Measurements from ENCODE around the gene TXNDC2. TPM values are rescaled to one million over a fixed set of nuclear protein-coding genes. Genes with fewer than 3 reads are reported as not detected.

The TXNDC2 gene
- total and polyA plus RNA-seq, 9 of the 15 experiments (the other 6 are each of a cell fraction or from before 2014, with no cell fraction given) = 1.2 to 4.9 (median 2.3) TPM

DNA sequence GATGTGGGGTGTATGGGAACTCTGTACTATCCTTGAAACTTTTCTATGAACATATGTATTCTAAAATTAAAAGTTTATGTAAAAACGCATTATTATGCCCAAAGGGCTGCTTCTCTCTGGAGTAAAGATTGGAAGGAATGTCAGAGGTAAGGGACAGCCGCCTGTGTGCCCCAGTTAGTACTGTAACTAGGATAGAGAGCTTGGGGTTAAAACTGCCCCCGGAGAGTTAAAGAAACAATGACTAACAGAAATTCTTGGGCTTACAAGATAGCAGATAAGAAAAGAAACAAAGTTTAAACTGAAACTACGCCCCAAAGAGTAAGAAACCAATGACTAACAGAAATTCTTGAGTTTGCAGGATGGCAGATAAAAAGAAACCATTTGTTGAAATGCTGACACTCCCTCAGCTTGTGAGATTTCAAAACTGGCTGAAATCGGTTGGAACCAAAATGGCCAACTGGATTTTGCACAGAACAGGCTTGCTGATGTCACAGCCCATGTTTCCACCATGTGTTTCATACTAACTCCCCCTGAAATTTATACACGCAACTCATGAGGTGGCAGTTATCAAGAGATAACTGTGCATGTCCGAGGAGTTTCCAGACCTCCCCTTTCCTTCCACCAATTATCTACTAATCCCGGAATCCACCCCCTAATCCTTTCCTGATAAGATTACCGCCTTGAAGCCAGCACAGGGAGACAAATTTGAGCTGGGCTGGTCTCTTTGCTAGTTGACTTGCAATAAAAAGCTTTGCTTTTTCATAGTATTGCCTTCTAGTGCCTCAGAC is 8.7 kb upstream of the TXNDC2 start (continued):
- TF ChIP-seq SLC30A9 (CRISPR knock-in tag; IDR thresholded peaks at IDR 0.05) (no peak), ZC3H8 (IDR thresholded peaks at IDR 0.05) (no peak), ZNF41 (CRISPR knock-in tag; conservative IDR thresholded peaks at IDR 0.05) (no peak), FUS (optimal IDR thresholded peaks at IDR 0.05; ENCODE audit: low read depth, low read length) (no peak), ZNF311 (CRISPR knock-in tag; IDR thresholded peaks at IDR 0.05) (peak; percentile 63; the same call in 1 of the 2 replicates), SRSF1 (IDR thresholded peaks at IDR 0.05; ENCODE audit: low read depth, low read length) (no peak), BDP1 (IDR thresholded peaks at IDR 0.05; ENCODE audit: insufficient read depth, insufficient read length) (no peak), SETDB1 (IDR thresholded peaks at IDR 0.05; ENCODE audit: low read length) (peak; percentile 98), BRD9 (IDR thresholded peaks at IDR 0.05; ENCODE audit: low read depth, partially characterized antibody) (no peak), TOE1 (IDR thresholded peaks at IDR 0.05; ENCODE audit: borderline replicate concordance) (no peak), TOE1 (CRISPR knock-in tag; IDR thresholded peaks at IDR 0.05; ENCODE audit: borderline replicate concordance, low read depth) (no peak), DPF2 (IDR thresholded peaks at IDR 0.05) (no peak), BCL6 (CRISPR knock-in tag; IDR thresholded peaks at IDR 0.05) (no peak), ZNF239 (CRISPR knock-in tag; IDR thresholded peaks at IDR 0.05) (peak; percentile 49; the same call in 1 of the 2 replicates), HDAC1 (IDR thresholded peaks at IDR 0.05) (peak in 1 of 2 experiments; percentile 98; a peak in 2 of 4 replicates), HOXB6 (CRISPR knock-in tag; IDR thresholded peaks at IDR 0.05; ENCODE audit: borderline replicate concordance) (no peak), LEF1 (IDR thresholded peaks at IDR 0.05) (no peak), ETV5 (CRISPR knock-in tag; IDR thresholded peaks at IDR 0.05; ENCODE audit: low read depth) (peak; percentile 65), ZSCAN29 (IDR thresholded peaks at IDR 0.05) (no peak)
- TF ChIP-seq, protein P1, sequence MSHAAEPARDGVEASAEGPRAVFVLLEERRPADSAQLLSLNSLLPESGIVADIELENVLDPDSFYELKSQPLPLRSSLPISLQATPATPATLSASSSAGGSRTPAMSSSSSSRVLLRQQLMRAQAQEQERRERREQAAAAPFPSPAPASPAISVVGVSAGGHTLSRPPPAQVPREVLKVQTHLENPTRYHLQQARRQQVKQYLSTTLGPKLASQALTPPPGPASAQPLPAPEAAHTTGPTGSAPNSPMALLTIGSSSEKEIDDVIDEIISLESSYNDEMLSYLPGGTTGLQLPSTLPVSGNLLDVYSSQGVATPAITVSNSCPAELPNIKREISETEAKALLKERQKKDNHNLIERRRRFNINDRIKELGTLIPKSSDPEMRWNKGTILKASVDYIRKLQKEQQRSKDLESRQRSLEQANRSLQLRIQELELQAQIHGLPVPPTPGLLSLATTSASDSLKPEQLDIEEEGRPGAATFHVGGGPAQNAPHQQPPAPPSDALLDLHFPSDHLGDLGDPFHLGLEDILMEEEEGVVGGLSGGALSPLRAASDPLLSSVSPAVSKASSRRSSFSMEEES (CRISPR knock-in tag; IDR thresholded peaks at IDR 0.05) = no peak
- TF ChIP-seq, protein P2, sequence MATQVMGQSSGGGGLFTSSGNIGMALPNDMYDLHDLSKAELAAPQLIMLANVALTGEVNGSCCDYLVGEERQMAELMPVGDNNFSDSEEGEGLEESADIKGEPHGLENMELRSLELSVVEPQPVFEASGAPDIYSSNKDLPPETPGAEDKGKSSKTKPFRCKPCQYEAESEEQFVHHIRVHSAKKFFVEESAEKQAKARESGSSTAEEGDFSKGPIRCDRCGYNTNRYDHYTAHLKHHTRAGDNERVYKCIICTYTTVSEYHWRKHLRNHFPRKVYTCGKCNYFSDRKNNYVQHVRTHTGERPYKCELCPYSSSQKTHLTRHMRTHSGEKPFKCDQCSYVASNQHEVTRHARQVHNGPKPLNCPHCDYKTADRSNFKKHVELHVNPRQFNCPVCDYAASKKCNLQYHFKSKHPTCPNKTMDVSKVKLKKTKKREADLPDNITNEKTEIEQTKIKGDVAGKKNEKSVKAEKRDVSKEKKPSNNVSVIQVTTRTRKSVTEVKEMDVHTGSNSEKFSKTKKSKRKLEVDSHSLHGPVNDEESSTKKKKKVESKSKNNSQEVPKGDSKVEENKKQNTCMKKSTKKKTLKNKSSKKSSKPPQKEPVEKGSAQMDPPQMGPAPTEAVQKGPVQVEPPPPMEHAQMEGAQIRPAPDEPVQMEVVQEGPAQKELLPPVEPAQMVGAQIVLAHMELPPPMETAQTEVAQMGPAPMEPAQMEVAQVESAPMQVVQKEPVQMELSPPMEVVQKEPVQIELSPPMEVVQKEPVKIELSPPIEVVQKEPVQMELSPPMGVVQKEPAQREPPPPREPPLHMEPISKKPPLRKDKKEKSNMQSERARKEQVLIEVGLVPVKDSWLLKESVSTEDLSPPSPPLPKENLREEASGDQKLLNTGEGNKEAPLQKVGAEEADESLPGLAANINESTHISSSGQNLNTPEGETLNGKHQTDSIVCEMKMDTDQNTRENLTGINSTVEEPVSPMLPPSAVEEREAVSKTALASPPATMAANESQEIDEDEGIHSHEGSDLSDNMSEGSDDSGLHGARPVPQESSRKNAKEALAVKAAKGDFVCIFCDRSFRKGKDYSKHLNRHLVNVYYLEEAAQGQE (IDR thresholded peaks at IDR 0.05; ENCODE audit: borderline replicate concordance) = no peak
- TF ChIP-seq, protein P2 (CRISPR knock-in tag; IDR thresholded peaks at IDR 0.05; ENCODE audit: low read depth) = no peak

All from K562 (cell line).